Mammary epithelial cell (primary cell): Measurements from ENCODE around the gene SOWAHA.

ENCODE experiments used
- EZH2 ChIP-seq: IDR thresholded peaks from 2 replicates; pipeline ENCODE4 v1.6.1; 2012; ENCODE audit warnings: low read length, inconsistent platforms, borderline replicate concordance
- TF ChIP-seq, protein P1 (sequence below), 2 donors: IDR thresholded peaks in 1 of 2; conservative IDR thresholded peaks in 1 of 2; 2 replicates each; pipeline ENCODE4 v1.5.1; 2011 to 2012; ENCODE audit warnings: inconsistent platforms in 2 of 2, low read length in 2 of 2, mild to moderate bottlenecking in 2 of 2, control low read depth in 1 of 2, low read depth in 1 of 2; ENCODE audit not compliant: insufficient read depth in 1 of 2; ENCODE audit errors: extremely low read depth in 1 of 2

DNA sequence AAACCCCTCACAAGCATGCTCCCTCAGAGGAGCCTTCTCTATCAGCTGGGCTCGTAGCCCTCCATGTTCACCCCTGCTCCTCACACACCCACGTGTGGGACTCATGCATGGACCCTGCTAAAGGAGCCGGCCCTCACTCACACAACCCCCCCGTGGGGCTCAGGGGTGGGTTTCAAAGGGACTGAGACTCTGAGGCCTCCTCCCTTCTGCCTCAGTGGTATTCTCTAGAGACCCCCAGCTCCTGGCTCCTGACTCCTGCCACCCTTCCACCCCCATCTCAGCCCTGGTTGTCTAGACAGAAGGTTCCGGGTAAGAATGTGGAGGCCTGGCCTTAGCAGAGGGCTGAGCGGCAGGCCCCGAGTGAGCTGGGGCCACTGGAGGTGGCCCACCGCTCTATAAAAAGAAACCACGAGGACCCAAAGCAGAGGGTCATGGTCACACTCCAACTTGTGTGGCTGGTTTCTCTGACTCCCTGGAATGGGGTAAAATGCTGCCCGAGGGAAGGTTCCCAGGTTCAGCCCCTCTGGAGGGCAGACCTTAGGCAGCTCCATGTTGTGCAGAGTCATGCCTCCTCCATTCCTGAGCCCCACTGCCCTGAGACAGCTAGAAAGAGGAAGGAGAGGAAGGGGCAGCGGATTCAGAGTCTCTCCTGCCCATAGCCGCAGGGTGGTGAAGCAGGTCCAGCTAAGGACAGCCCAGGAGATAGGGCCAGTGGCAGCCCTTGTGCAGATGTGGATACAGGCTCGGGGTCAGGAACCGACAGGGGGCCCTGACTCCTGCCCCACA is 46.9 kb upstream of the SOWAHA start:
- TF ChIP-seq, protein P1, sequence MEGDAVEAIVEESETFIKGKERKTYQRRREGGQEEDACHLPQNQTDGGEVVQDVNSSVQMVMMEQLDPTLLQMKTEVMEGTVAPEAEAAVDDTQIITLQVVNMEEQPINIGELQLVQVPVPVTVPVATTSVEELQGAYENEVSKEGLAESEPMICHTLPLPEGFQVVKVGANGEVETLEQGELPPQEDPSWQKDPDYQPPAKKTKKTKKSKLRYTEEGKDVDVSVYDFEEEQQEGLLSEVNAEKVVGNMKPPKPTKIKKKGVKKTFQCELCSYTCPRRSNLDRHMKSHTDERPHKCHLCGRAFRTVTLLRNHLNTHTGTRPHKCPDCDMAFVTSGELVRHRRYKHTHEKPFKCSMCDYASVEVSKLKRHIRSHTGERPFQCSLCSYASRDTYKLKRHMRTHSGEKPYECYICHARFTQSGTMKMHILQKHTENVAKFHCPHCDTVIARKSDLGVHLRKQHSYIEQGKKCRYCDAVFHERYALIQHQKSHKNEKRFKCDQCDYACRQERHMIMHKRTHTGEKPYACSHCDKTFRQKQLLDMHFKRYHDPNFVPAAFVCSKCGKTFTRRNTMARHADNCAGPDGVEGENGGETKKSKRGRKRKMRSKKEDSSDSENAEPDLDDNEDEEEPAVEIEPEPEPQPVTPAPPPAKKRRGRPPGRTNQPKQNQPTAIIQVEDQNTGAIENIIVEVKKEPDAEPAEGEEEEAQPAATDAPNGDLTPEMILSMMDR (conservative IDR thresholded peaks at IDR 0.05 in 1 of 2, IDR thresholded peaks at IDR 0.05 in 1 of 2; ENCODE audit: extremely low read depth in 1 of 2, insufficient read depth in 1 of 2, low read depth in 1 of 2, low read length in 2 of 2) = no peak
- no peak for TF ChIP-seq EZH2
